ENCODE results near the gene CFHR1.
"Not testable (repeated sequence)": the region's sequence is repeated elsewhere in the genome, so short reads cannot be mapped to it uniquely, and the experiment has no call there.

The CFHR1 gene

DNA sequence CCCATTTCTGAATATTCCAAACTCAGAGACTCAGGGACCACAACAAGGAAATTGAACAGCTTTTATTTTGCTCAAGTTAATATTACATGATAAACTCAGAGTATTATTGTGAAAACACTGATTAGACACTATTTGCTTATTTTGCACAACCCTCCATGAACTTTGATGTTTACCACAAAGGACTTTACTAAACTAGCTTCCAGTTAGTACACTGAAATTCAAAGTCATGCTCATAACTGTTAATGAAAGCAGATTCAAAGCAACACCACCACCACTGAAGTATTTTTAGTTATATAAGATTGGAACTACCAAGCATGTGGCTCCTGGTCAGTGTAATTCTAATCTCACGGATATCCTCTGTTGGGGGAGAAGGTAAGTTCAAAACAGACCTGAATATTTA lies at the start of gene CFHR1:
Gene CFHR1 (plus strand): TSS at position 201 of the 400 bp plus-strand sequence. CDS start 114 bp downstream, at position 315.
- not testable (repeated sequence) for DNase-seq (ENCODE audit: low read depth, low spot score)

DNA sequence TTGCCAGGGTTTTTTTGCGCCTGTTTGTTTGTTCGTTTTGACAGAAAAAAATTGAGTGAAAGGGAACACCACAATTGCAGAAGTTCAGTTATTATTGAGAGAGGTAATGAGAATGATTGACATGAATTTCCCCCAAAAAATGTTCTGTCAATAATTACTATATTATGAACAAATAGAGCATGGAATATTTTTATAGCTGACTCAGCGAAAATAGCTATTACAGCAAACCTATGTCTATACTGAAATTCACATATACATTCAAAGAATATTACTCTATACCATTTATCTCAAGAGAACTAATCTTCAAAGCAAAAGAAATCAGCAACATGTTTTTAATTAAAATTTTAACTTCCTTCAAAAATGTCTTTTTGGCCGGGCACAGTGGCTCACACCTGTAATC lies 49.7 kb upstream of the CFHR1 start:
- not testable (repeated sequence) for DNase-seq (ENCODE audit: low read depth, low spot score)

DNA sequence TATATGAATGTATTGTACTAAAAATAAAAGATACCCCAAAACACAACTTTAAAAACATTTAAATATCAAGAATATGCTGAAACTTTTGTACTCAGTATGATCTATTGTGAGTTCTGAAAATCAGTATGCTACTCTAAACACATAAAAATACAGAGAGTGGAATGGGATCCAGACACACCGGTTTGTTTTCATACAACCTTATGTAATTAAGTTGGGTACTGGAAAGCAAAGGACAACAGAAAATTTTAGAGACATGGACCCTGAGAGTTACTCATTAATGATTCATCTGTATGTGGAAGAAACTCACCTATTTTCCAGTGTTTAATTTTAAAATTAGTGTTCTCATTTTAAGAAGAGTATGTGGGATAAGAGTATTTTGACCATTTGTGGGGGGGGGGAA lies 45.8 kb upstream of the CFHR1 start:
- DNase-seq (ENCODE audit: low read depth, low spot score): no peak

DNA sequence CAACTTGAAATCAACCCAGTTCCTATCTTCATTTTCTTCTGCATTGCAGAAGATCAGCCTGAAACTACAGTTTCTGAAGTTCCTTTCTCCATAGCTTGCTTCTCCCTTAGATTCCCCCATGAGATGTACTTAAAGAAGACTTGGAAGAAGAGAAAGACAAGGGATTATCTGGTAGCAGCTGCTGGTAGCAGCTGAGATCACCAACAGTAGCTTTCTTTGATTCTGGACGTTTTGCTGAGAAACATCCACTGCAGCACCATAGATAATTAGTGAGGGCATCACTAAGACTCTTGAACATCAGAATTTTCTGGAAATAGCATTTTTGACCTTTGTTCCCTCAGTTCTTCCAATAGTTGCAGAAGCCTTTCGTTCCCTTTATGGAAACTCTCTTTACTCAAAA lies 45.4 kb upstream of the CFHR1 start:
- no peak for DNase-seq (ENCODE audit: low read depth, low spot score)

DNA sequence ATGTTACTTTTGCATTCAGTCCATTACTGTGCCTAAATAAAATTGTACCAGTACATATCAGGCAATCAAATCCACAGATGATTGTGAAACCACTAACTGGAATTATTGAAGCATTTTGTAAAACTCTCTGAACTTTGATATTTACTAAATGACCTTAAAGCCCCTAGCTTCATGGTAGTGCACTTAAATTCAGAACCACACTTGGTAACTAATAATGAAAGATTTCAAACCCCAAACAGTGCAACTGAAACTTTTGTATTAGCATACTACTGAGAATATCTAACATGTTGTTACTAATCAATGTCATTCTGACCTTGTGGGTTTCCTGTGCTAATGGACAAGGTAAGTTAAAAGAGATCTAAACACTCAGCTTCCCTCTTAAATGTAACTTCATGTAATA lies 44.9 kb upstream of the CFHR1 start, which contains the start of gene CFHR3:
Gene CFHR3 (plus strand): TSS at position 238 of the 400 bp plus-strand sequence. CDS start 47 bp downstream, at position 285.
- DNase-seq (ENCODE audit: low read depth, low spot score): no peak

DNA sequence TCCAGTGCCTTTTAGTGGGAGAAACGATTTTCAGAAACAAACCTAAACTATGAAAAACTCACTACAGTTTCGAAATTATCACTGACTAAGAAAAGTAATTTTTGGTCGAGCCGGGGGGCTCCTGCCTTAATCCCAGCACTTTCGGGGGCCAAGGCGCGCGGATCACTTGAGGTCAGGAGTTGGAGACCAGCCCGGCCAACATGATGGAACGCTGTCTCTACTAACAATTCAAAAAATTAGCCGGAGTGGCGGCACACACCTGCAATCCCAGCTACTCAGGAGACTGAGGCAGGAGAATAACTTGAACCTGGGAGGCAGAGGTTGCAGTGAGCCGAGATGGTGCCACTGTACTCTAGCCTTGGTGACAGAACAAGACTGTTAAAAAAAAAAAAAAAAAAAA lies 41.9 kb upstream of the CFHR1 start:
- DNase-seq (ENCODE audit: low read depth, low spot score): no peak

DNA sequence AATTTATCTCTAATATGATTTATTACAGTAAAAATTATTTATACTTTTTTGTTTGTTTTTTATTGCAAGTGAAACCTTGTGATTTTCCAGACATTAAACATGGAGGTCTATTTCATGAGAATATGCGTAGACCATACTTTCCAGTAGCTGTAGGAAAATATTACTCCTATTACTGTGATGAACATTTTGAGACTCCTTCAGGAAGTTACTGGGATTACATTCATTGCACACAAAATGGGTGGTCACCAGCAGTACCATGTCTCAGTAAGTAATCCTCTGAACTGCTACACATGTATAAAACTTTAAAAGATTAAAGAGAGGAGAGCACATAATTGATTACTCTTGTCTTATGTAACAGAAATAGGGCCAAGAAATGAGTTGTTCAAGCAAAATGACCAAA lies 40.4 kb upstream of the CFHR1 start:
- DNase-seq (ENCODE audit: low read depth, low spot score): no peak

DNA sequence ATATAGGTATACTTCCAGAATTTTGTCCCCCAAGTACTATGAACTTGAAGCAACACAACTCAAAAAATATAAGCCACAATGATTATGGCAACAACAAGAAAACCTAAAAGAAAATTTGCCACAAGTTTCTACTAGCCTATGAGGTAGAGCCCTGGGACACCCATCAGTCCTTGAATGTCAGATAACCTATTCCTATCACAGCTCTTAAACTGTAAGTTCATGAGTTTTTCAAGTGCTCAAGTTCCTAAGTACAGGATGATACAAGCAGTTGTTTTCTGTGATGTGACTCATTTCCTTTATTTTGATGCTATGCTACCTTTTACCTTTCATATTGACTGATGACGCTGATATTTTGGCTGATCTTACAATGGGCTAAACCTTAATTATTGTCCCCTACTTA lies 28.3 kb upstream of the CFHR1 start:
- DNase-seq (ENCODE audit: low read depth, low spot score): not testable (repeated sequence)

DNA sequence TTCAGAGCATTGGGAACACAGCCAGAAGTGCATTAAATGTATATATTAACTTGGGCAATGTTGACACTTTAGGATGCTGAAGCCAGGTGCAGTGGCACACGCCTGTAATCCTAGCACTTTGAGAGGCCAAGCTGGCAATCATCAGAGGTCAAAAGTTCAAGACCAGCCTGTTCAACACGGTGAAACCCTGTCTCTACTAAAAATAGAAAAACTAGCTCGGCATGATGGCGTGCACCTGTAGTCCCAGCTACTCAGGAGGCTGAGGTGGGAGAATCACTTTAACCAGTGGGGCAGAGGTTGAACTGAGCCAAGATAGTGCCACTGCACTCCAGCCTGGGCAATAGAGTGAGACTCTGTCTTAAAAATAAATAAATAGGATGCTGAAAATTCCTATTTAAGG lies 25.4 kb upstream of the CFHR1 start:
- not testable (repeated sequence) for DNase-seq (ENCODE audit: low read depth, low spot score)

DNA sequence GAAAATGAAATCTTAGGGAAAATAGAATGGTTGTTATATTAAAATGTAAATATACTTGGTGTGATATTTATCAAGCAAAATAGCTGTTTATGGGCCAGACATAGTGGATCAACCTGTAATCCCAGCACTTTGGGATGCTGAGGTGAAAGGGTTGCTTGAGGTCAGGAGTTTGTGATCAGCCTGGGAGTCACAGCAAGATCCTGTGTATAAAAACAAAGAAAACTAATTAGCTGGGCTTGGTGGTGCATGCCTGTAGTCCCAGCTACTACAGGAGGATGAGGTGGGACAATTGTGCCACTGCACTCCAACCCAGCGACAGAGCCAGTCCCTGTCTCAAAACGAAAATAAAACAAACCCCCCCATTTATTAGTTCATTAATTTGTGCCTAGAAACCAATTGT lies 21.6 kb upstream of the CFHR1 start:
- DNase-seq (ENCODE audit: low read depth, low spot score): no peak

DNA sequence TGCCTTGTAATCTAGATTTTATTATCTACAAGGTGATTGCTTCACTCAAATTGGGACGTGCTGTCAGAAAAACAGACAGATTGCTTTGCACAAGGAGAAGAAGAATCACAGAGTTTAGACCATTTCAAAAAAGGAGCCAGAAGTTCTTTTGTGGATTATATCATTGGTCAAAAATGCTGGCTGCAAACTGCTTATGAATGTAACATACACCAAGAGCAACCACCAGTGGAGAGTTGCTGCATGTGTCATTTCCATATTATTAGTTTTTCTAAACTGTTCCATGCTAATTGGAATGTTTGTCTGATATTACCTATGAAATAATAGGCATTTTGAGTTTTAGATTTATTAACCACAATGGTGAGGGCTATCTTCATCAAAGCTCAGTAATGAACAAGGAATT lies 17.6 kb upstream of the CFHR1 start:
- not testable (repeated sequence) for DNase-seq (ENCODE audit: low read depth, low spot score)

DNA sequence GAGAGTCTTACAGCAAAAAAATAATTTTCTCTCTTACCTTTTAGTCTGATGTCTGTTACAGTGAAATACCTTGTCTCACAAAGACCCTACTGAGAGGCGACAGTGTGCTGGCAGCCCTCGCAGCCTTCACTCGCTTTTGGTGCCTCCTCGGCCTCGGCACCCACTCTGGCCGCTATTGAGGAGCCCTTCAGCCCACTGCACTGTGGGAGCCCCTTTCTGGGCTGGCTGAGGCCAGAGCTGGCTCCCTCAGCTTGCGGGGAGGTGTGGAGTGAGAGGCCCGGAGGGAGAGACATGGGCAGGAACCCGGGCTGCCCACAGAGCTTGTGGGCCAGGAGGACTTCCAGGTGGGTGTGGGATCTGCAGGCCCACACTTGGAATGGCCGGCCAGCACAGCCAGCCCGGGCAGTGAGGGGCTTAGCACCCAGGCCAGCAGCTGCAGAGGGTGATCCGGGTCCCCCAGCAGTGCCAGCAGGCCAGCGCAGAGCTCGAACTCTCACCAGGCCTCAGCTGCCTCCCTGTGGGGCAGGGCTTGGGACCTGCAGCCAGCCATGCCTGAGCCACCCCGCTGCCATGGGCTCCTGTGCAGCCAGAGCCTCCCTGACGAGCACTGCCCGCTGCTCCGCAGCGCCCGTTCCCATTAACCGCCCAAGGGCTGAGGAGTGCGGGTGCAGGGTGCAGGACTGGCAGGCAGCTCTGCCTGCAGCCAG lies 10.8 kb upstream of the CFHR1 start:
- no peak for DNase-seq (ENCODE audit: low read depth, low spot score)

DNA sequence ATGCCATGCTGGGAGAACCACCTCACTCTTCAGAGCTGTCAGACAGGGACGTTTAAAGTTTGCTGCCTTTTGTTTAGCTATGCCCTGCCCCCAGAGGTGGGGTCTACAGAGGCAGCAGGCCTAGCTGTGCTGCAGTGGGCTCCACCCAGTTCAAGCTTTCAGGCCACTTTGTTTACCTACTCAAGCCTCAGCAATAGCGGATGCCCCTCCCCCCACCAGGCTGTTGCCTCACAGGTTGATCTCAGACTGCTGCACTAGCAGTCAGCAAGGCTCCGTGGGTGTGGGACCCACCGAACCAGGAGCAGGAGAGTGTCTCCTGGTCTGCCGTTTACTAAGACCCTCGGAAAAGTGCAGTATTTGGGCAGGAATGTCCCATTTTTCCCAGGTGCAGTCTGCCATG lies 2.1 kb upstream of the CFHR1 start:
- not testable (repeated sequence) for DNase-seq (ENCODE audit: low read depth, low spot score)

DNA sequence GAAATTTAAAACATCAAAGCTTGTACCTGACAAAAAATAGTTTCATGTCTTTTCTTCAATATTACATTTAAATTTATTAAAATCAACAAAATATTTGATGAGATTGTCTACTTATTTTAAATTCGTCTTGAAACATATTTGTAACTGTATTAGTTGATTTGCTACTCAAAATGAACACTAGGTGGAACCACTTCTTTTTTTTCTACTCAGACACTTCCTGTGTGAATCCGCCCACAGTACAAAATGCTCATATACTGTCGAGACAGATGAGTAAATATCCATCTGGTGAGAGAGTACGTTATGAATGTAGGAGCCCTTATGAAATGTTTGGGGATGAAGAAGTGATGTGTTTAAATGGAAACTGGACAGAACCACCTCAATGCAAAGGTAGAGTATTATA lies 8.3 kb downstream of the CFHR1 start:
- DNase-seq (ENCODE audit: low read depth, low spot score): peak; percentile 31

DNA sequence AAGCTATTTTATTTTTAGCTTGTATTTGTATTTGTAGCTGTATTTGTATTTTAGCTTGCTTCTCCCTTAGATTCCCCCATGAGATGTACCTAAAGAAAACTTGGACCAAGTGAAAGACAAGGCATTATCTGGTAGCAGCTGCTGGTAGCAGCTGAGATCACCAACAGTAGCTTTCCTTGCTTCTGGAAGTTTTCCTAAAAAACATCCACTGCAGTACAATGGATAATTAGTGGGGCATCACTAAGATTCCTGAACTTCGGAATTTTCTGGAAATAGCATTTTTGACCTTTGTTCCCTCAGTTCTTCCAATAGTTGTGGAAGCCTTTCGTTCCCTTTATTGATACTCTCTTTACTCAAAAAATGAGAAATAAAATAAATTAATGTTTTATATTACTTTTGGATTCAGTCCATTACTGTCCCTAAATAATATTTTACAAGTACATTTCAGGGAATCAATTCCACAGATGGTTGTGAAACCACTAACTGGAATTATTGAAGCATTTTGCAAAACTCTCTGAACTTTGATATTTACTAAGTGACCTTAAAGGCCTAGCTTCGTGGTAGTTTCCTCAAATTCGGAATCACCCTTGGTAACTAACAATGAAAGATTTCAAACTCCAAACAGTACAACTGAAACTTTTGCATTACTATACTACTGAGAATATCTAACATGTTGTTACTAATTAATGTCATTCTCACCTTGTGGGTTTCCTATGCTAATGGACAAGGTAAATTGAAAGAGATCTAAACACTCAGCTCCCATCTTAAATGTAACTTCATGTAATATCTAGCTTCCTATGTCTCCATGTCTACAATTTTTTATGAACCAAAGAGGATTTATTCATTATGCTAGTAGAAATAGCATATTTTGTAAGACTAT lies 30.3 kb downstream of the CFHR1 start:
- DNase-seq (ENCODE audit: low read depth, low spot score): not testable (repeated sequence)

DNA sequence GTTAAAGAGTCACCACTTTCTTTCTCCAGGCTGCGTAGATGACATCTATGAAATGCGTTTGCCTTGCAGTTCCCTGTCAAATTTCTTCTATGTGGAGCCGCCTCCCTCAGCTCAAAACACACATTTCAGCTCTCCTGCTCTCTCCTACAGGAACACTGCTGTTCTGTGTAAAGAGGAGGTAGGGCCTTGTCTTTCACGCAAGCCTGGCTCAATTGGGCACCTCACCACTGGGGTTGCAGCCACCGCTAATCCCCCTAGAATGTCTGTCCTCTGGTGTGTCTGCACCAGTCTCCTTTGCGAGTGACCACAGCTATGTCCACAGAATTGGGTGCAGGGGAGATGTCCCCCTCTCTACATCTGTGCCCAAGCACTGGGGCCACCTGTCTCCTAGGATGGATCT lies 36.5 kb downstream of the CFHR1 start:
- DNase-seq (ENCODE audit: low read depth, low spot score): no peak

DNA sequence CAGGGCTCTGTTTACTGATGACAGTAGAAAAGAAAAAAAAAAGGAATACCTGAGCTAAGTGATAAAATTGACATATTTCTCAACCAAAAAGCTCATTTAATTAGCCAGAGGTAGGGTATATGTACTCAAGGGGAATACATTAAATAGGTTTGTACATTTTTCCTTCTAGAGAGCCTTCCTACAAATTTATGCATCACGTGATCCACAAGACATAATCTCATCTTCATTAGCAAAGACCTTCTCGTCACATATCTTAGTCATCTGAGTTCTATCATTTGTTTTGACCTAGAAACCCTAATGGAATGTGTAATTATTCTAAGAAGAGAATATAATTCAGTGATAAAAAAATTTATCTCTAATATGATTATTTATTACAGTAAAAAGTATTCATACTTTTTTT lies 37.7 kb downstream of the CFHR1 start:
- no peak for DNase-seq (ENCODE audit: low read depth, low spot score)

DNA sequence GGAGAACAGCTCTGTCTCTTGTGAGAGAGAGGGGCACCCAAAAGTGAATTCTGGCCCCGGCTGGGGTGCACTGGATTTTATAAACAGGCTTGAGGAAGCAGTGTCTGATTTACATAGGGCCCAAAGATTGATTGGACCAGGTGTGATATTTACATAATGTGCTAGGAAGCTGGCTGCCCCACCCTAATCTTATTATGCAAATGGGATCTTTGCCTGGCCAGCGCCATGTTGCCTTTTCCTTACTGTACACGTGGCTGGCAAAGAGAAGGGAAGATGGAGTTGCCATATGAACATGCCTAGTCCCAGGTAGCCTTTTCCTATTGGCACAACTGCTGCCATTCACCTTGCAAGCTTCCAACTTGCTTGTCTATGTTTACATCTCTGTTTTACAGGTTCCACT lies 39.3 kb downstream of the CFHR1 start:
- DNase-seq (ENCODE audit: low read depth, low spot score): no peak

DNA sequence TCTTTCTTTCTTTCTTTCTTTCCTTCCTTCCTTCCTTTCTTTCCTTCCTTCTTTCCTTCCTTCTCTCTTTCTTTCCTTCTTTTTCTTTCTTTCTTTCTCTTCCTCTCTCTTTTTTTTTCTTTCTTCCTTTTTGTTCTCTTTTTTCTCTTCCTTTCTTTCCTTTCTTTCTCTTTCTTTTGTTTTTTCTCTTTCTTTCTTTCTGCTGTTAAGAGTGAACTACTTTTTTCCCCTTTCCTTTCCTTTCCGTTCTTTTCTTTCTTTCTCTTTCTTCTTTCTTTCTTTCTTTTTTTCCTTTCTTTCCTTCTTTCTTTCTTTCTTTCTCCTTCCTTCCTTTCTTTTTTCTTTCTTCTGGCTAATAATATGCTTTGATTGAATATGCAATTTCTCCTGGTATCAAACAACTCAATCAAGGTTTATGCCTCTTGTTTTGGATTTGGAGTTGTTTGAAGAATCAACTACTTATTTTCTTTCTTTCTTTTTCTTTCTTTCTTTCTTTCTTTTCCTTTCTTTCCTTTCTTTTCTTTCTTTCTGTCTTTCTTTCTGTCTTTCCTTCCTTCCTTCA lies 40.9 kb downstream of the CFHR1 start:
- no peak for DNase-seq (ENCODE audit: low read depth, low spot score)

DNA sequence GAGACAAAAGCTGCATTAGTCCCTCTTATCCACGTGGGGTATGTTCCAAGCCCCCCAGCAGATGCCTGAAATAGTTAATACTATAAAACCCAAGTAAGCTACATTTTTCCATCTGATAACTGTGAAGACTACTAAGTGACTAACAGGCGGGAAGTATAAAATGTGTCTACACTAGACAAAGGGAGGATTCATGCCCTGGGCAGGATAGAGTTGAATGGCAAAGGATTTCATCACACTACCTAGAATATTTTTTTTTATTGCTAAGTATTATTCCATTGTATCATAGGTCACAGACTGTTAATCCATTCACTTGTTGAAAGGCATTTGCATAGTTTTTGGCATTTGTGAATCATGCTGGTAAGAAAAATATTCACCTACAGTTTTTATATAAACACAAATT lies 41.9 kb downstream of the CFHR1 start:
- DNase-seq (ENCODE audit: low read depth, low spot score): no peak

DNA sequence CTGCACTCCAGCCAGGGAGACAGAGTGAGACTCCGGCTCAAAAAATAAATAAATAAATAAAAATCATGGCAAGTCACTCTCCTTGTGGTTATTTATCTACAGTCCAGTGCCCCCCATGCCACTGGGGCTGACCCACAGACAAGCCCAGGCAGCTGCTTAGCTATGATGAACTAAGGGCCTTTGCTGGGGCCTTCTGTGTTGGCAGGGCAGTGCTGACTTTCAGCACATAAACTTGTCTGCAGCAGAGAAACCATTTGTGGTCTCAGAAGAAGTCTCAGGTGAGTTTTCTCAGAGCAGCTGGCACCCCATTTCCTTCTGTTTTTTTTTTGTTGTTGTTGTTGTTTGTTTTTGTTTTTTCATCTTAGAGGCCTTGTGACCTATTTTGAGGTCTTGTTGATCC lies 47.4 kb downstream of the CFHR1 start:
- DNase-seq (ENCODE audit: low read depth, low spot score): no peak

DNA sequence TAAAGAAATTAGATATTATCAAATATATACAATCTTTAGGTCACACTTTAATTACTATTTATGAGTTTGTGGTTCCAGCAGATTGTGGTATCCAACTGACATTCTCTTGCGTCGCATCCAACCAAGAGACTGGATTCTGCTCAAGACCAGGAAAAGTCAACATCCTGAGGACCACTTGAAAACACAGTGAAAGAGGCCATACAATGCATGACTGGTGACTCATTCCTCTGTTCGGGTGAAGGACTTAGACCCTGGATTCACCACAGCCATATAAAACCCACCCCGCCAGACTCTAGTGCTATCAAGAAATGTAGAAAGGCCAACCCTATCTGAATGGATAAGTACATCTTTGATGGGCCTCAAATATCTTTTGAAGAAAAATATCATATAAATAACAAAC lies 53.9 kb downstream of the CFHR1 start:
- DNase-seq (ENCODE audit: low read depth, low spot score): no peak

DNA sequence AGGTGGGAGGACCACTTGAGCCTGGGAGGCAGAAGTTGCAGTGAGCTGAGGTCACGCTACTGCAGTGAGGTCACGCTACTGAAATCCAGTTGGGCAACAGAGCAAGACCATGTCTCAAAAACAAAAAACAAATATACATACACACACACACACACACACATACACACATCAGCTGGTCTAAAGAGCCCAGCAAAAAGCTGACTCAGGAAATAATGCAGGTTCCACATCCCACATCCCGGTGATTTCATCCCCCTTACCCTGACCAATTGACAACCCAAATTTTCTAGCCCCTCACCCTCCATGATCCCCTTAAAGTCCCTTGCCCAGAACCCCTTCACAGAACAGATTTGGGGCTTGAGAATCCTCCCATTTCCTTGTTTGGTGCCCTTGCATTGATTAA lies 56.4 kb downstream of the CFHR1 start:
- no peak for DNase-seq (ENCODE audit: low read depth, low spot score)

Data from smooth muscle cell of the brain vasculature (primary cell).